B cell (primary cell): ENCODE data around the gene SLC35F2. TPM values are rescaled to one million over a fixed set of nuclear protein-coding genes. Genes with fewer than 3 reads are reported as not detected.

Experiments used
- ATAC-seq: fragments of 200-7000 bp; cut with Tn5 transposase; one replicate; pipeline ENCODE4 v1.10.0; 2021; ENCODE audit warnings: low read depth, mild to moderate bottlenecking, moderate number of reproducible peaks, moderate library complexity
- CTCF ChIA-PET: fragments of 350-600 bp; sonication (Branson Sonifier 250); formaldehyde crosslinking; loops from one replicate; lab custom pipeline; 2021; ENCODE audit warnings: antibody characterized with exemption, inconsistent platforms; lab: Charles Lee
- POLR2A ChIA-PET: fragments of 350-600 bp; sonication (Branson Sonifier 250); formaldehyde crosslinking; loops from one replicate; lab custom pipeline; 2021; ENCODE audit warnings: antibody characterized with exemption; lab: Charles Lee
- DNase-seq: peaks from one replicate; pipeline ENCODE4 v3.0.0; 2013
- H2AFZ ChIP-seq: 2 replicates; pipeline ENCODE4 v1.6.1; 2012; ENCODE audit warnings: mild to moderate bottlenecking, low read depth, low read length; ENCODE audit not compliant: insufficient read depth, poor library complexity, severe bottlenecking
- H3K27ac ChIP-seq, 2 donors: 1 replicate in 1 of 2; 2 replicates in 1 of 2; pipeline ENCODE4 v1.5.1; 2012 to 2013; ENCODE audit warnings: low read length in 2 of 2, mild to moderate bottlenecking in 2 of 2, moderate library complexity in 1 of 2
- H3K27me3 ChIP-seq, 4 experiments: fragments of 200-600 bp in 1 of 4; sonication (generic) in 1 of 4; replicated peaks in 1 of 4; 1 replicate in 2 of 4; 2 replicates in 2 of 4; pipeline versions ENCODE4 v1.6.1 to v1.7.0; 2013 to 2016; ENCODE audit warnings: low read length in 3 of 4, mild to moderate bottlenecking in 2 of 4, mixed read lengths in 1 of 4, moderate library complexity in 1 of 4; ENCODE audit not compliant: insufficient read depth in 4 of 4, control insufficient read depth in 3 of 4; ENCODE audit errors: control extremely low read depth in 1 of 4
- H3K36me3 ChIP-seq, 2 experiments: replicated peaks in 1 of 2; 1 replicate in 1 of 2; 2 replicates in 1 of 2; pipeline versions ENCODE4 v1.6.1 to v1.7.1; 2013; ENCODE audit warnings: low read length in 1 of 2; ENCODE audit not compliant: insufficient read depth in 2 of 2, control insufficient read depth in 1 of 2; ENCODE audit errors: control extremely low read depth in 1 of 2, extremely low read depth in 1 of 2
- H3K4me1 ChIP-seq, 2 donors: fragments of 200-600 bp in 1 of 2; sonication (generic) in 1 of 2; 1 replicate in 1 of 2; 2 replicates in 1 of 2; pipeline versions ENCODE4 v1.5.1 to v1.6.1; 2013 to 2017; ENCODE audit warnings: low read length in 2 of 2; ENCODE audit not compliant: control insufficient read depth in 2 of 2, insufficient read depth in 2 of 2
- H3K4me2 ChIP-seq: replicated peaks from 2 replicates; pipeline ENCODE3; 2012; ENCODE audit warnings: mild to moderate bottlenecking, low read depth, low read length; ENCODE audit not compliant: poor library complexity, severe bottlenecking
- H3K4me3 ChIP-seq, 5 experiments: fragments of 200-600 bp in 1 of 5; sonication (generic) in 1 of 5; 1 replicate in 3 of 5; 2 replicates in 2 of 5; pipeline versions ENCODE4 v1.5.1 to v1.7.0; 2011 to 2016; ENCODE audit warnings: low read length in 4 of 5, mild to moderate bottlenecking in 4 of 5, low read depth in 2 of 5, control low read depth in 1 of 5, moderate library complexity in 1 of 5; ENCODE audit not compliant: insufficient read depth in 1 of 5; ENCODE audit errors: control extremely low read depth in 1 of 5, extremely low read depth in 1 of 5
- H3K79me2 ChIP-seq: fragments of 200-600 bp; sonication (generic); one replicate; pipeline ENCODE4 v1.6.0; 2016; ENCODE audit warnings: low read length; ENCODE audit not compliant: control insufficient read depth, insufficient read depth
- H3K9ac ChIP-seq: fragments of 200-600 bp; sonication (generic); 2 replicates; pipeline ENCODE4 v1.6.1; 2017; ENCODE audit warnings: mild to moderate bottlenecking, low read length, moderate library complexity
- H3K9me3 ChIP-seq, 3 donors: one replicate each; pipeline versions ENCODE4 v1.6.1 to v1.7.1; 2013; ENCODE audit warnings: low read length in 2 of 3; ENCODE audit not compliant: control insufficient read depth in 2 of 3, insufficient read depth in 1 of 3; ENCODE audit errors: control extremely low read depth in 1 of 3
- H4K20me1 ChIP-seq: 2 replicates; pipeline ENCODE4 v1.6.0; 2012; ENCODE audit warnings: mild to moderate bottlenecking, low read length; ENCODE audit not compliant: insufficient read depth, control insufficient read depth, poor library complexity, severe bottlenecking
- H3K27ac Mint-ChIP-seq: one replicate; pipeline ENCODE4 v1.8.0; 2021; ENCODE audit warnings: mixed read lengths
- H3K27me3 Mint-ChIP-seq: one replicate; pipeline ENCODE4 v1.8.0; 2021; ENCODE audit warnings: mixed read lengths
- H3K4me1 Mint-ChIP-seq: one replicate; pipeline ENCODE4 v1.8.0; 2021; ENCODE audit warnings: mixed read lengths
- H3K4me3 Mint-ChIP-seq: one replicate; pipeline ENCODE4 v1.8.0; 2021; ENCODE audit warnings: mixed read lengths
- H3K9me3 Mint-ChIP-seq: one replicate; pipeline ENCODE4 v1.8.0; 2022; ENCODE audit warnings: mixed read lengths; ENCODE audit not compliant: insufficient read depth
- EZH2 ChIP-seq: IDR thresholded peaks from 2 replicates; pipeline ENCODE4 v1.6.1; 2012; ENCODE audit warnings: borderline replicate concordance, low read depth, mild to moderate bottlenecking, moderate library complexity, low read length; ENCODE audit not compliant: insufficient read depth, poor library complexity, severe bottlenecking
- WGBS: methylation state at CpG from one replicate; pipeline ENCODE4 v1.1.5; 2013; ENCODE audit warnings: missing lambda C conversion rate; ENCODE audit not compliant: insufficient coverage; 5-methylcytosine and 5-hydroxymethylcytosine counted together
- intact Hi-C: fragments of 100-400 bp; cut with micrococcal nuclease; formaldehyde crosslinking; loops from one replicate; pipeline ENCODE4 v1.10.0; 2022
- polyA plus RNA-seq: library from polyadenylated mRNA; depleted of rRNA; stranded (reverse); fragments of >200 nt; gene quantifications from 2 replicates; pipeline ENCODE4 v1.2.3, GENCODE V29; 2012
- total RNA-seq, 2 donors: library from RNA; stranded (reverse); fragments of 120-200 nt in 1 of 2; gene quantifications; 1 replicate in 1 of 2; 2 replicates in 1 of 2; pipeline versions ENCODE4 v1.2.3 to v1.2.4, GENCODE V29; 2013 to 2022
- TF ChIP-seq, protein P1 (sequence below): fragments of 200-600 bp; IDR thresholded peaks from one replicate; pipeline ENCODE4 v1.8.0; 2022; ENCODE audit warnings: antibody characterized with exemption, mild to moderate bottlenecking

The SLC35F2 gene
- total and polyA plus RNA-seq, 2 donors (not counting 1 experiment from before 2014, with no cell fraction given) = 10.9 TPM

GRCh38 chr11:107856180-107856980 is 2.2 kb downstream of the SLC35F2 start:
- H3K27me3 Mint-ChIP-seq = no peaks in the 10 kb centered on the region
- H4K20me1 ChIP-seq = peaks cover 8% of the 10 kb centered on the region
- peak overlapping the region; percentile 23 for H3K27ac Mint-ChIP-seq
- H3K4me2 ChIP-seq = no peak overlapping the region
- H3K27me3 ChIP-seq = no peaks in the 10 kb centered on the region
- H2AFZ ChIP-seq = no peak overlapping the region
- H3K9ac ChIP-seq = no peak overlapping the region
- peak overlapping the region; percentile 99 for H3K4me3 Mint-ChIP-seq
- POLR2A ChIA-PET = no interaction called here
- H3K9me3 Mint-ChIP-seq = no peaks in the 10 kb centered on the region
- H3K79me2 ChIP-seq = peaks cover 54% of the 10 kb centered on the region
- 83% methylated on average over 9 of the region's 10 CpGs for WGBS
- no peak overlapping the region for H3K4me3 ChIP-seq
- H3K4me1 Mint-ChIP-seq = peaks cover 32% of the 10 kb centered on the region
- DNase-seq (no peak), ATAC-seq (no peak)
- intact Hi-C loops = loop anchor here (5.0 kb wide), 1 partner anchor 399 kb away; the partner anchor contains the start of gene CWF19L2
- CTCF ChIA-PET = no interaction called here
- TF ChIP-seq EZH2 = no peak
- TF ChIP-seq, protein P1, sequence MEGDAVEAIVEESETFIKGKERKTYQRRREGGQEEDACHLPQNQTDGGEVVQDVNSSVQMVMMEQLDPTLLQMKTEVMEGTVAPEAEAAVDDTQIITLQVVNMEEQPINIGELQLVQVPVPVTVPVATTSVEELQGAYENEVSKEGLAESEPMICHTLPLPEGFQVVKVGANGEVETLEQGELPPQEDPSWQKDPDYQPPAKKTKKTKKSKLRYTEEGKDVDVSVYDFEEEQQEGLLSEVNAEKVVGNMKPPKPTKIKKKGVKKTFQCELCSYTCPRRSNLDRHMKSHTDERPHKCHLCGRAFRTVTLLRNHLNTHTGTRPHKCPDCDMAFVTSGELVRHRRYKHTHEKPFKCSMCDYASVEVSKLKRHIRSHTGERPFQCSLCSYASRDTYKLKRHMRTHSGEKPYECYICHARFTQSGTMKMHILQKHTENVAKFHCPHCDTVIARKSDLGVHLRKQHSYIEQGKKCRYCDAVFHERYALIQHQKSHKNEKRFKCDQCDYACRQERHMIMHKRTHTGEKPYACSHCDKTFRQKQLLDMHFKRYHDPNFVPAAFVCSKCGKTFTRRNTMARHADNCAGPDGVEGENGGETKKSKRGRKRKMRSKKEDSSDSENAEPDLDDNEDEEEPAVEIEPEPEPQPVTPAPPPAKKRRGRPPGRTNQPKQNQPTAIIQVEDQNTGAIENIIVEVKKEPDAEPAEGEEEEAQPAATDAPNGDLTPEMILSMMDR = no peak
- H3K9me3 ChIP-seq = no peaks in the 10 kb centered on the region
- peaks cover 14 to 26% of the 10 kb centered on the region in 2 donors for H3K4me1 ChIP-seq
- no peaks in the 10 kb centered on the region for H3K36me3 ChIP-seq
- no peak overlapping the region for H3K27ac ChIP-seq

DNA sequence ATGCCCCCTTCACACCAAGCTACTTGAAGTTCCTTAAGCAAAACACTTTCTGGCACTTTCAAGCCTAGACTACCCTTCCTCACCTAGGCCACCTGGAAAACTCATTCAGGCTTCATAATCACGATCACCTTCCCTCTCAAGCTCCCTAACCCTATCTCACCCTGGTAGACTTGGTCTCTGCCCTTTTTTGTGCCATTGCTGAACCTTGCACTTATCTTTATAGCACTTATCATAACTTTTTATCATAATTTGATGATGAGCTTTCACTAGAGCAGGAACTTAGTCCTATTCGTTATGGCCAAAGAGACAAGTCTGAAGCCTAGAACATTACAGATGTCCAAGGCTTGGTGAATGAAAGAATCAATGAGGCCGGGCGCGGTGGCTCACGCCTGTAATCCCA is 5.5 kb downstream of the SLC35F2 start:
- DNase-seq = no peak
- Histone ChIP-seq H3K4me2 (no peak overlapping the region), H3K27ac (no peak overlapping the region), H3K9ac (no peak overlapping the region), H3K27me3 (no peaks in the 10 kb centered on the region), H4K20me1 (peaks cover 24% of the 10 kb centered on the region), H2AFZ (no peak overlapping the region), H3K9me3 (no peaks in the 10 kb centered on the region), H3K36me3 (no peaks in the 10 kb centered on the region), H3K4me1 (peaks cover 12 to 13% of the 10 kb centered on the region in 2 donors), H3K79me2 (peaks cover 70% of the 10 kb centered on the region), H3K4me3 (no peak overlapping the region)
- intact Hi-C loops = no loop called here
- no CpG with 5 or more reads among the region's 6 CpGs for WGBS
- ChIA-PET CTCF (no interaction called here), POLR2A (interaction anchor here (0.6 kb wide), 1 partner anchor 17 kb away, joined by 3 read pairs; no protein-coding TSS in a partner anchor)
- H3K27ac Mint-ChIP-seq = no peak overlapping the region
- no peak overlapping the region for H3K4me3 Mint-ChIP-seq
- H3K4me1 Mint-ChIP-seq = peaks cover 37% of the 10 kb centered on the region
- no peak for TF ChIP-seq EZH2
- TF ChIP-seq, protein P1 = no peak
- H3K27me3 Mint-ChIP-seq = no peaks in the 10 kb centered on the region
- H3K9me3 Mint-ChIP-seq = no peaks in the 10 kb centered on the region
- no peak for ATAC-seq
